ENCODE data around the gene THAP7. TPM values are rescaled to one million over a fixed set of nuclear protein-coding genes. Genes with fewer than 3 reads are reported as not detected.
A peak's percentile ranks its signal among the peaks of the same experiment; 100 is the strongest.

THAP7 gene
- total RNA-seq, 1 donor: 40.9 TPM

DNA sequence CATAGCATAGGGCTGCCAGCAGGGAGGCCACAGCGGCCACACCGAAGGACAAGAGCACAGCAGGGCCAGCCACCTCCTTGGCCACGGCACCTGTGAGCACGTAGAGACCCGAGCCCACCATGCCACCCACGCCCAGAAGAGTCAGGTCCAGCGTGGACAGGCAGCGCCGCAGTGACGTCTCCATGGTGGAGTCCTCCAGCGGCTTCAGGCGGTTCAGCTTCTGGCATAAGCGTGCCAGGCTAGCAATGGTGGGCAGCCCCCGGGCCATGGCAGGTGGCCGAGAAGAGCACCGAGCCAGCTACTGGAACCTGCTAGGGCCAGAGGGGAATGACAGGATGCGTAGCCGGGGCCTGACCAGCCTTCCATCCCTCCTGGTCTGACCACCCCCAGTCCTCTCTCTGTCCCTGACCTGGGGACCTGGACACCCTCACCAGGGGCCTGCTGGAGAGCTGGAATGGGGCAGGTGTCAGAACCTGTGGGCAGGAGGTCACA lies 29.7 kb upstream of the THAP7 start:
- DNase-seq (ENCODE audit: low read depth in 2 of 3, low spot score in 2 of 3): no peak

DNA sequence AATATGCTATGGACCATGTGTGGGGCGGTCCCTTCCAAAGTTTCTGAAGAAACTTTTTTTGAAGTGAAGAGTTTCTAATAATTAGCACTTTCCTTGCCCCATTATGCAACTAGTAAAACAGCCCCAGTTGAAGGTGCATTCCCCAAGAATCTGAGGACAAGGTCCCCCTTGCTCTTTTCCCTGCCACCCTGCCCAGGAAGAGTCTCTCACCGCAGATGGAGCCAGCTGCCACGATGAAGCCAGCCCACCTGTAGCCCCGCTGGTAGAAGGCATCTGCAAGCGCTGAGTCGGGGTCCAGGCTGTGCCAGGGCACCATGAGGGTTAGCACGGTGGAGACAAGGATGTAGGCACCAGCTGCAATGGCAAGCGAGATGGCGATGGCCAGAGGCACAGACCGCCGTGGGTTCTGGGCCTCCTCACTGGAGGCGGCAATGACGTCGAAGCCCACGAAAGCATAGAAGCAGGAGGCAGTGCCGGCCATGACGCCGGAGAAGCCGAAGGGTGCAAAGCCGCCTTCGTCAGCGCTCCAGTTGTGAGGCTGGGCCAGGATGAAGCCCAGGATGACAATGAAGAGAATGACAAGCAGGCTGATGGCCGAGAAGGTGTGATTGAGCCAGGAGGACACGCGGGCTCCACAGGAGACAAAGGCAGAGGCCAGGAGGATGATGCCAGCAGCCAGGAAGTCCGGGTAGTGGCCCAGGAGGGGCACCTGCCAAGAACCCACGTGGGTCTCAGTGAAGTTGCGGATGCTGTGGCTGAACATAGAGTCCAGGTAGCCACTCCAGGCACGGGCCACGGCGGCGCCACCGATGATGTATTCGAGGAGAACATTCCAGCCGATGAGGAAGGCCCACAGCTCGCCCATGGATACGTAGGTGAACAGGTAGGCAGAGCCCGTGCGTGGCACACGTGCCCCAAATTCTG lies 29.0 kb upstream of the THAP7 start:
- DNase-seq (ENCODE audit: low read depth in 2 of 3, low spot score in 2 of 3): no peak

DNA sequence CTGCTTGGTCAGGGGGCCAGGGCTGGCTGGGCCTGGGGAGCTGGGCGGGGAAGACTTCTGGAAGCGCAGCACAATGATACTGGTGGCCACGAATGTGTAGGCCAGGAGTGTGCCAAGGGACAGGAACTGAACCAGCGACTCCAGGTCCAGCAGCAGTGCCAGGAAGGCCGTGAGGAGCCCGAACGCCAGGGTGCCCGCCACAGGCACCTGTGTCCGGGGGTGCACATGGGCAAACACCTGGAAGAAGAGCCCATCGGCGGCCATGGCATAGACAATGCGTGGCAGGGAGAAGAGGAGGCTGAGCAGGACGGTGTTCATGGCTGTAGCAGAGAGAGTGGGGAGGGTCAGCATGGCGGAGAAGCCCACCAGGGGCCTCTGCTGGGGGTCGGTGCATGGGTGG lies 28.1 kb upstream of the THAP7 start:
- no peak for DNase-seq (ENCODE audit: low read depth in 2 of 3, low spot score in 2 of 3)

DNA sequence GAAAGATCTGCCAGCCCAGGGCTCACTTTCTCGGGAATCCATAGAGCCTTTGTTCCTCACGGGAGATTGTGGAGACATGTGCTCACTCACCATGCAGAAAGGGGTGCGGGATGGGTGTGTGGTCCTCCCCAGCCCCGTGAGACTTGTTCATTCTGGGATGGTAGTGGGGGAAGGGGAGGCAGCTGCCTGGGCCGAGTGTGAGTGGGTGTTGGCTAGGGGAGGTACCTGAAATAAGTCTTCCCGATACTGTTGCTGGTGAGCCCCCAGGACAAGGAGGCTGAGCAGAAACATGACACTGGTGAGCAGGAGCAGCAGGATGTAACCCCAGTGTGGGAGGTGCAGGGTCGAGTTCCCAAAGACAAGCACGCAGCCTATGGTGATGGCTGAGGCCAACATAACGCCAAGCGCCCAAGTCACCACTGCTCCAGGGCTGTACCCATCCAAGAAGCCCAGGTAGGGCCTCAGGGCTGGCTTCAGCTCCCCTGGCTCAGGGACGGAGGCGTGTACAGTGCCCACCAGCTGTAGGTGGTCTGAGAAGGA lies 27.6 kb upstream of the THAP7 start:
- DNase-seq (ENCODE audit: low read depth in 2 of 3, low spot score in 2 of 3): no peak

- DNase-seq (ENCODE audit: low read depth in 2 of 3, low spot score in 2 of 3): no peak
Observed at GRCh38 chr22:21028277-21029251, 26.6 kb upstream of the THAP7 start.

DNA sequence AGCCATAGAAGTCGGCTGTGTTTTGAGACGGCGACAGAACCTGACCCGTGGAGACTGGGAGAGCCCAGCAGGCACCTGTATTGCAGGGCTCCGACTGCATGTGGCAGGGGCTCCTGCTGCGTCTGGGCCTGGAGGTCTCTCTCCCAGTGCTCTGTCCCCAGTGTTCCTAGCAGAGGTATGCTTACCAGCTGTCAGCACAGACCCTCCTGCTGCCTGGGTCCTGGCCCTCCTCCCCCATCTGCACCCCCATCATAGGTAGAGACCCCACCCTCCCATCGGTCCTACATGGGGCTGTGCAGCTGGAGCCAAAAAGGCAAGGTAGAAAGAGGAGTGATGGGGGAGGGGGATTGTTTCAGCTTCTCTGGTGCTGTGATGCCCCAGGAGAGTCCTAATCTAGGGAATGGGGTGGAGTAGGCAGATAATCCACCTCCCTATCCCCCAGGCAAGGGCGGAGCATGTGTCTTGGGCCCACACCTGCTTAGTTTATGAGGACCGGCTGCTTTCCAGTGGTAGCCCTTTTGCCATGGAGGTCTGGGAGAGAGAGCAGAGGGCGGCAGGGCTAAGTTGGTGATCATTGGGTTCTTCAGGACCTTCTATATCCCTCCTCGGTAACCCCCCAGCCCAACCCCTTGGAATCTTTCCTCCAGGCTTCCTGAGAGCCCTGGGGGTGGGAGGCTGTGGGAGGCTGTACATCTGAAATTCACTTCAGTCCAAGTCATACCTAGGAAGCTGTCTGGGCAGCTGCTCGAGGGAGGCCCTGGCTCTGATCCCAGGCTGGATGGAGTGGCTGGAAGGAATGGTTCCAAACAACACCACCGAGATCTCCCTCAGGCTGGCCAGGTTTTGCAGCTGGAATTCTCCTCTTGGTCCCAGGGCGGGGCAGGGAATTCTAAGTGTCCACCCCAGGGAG lies 25.1 kb upstream of the THAP7 start:
- no peak for DNase-seq (ENCODE audit: low read depth in 2 of 3, low spot score in 2 of 3)

DNA sequence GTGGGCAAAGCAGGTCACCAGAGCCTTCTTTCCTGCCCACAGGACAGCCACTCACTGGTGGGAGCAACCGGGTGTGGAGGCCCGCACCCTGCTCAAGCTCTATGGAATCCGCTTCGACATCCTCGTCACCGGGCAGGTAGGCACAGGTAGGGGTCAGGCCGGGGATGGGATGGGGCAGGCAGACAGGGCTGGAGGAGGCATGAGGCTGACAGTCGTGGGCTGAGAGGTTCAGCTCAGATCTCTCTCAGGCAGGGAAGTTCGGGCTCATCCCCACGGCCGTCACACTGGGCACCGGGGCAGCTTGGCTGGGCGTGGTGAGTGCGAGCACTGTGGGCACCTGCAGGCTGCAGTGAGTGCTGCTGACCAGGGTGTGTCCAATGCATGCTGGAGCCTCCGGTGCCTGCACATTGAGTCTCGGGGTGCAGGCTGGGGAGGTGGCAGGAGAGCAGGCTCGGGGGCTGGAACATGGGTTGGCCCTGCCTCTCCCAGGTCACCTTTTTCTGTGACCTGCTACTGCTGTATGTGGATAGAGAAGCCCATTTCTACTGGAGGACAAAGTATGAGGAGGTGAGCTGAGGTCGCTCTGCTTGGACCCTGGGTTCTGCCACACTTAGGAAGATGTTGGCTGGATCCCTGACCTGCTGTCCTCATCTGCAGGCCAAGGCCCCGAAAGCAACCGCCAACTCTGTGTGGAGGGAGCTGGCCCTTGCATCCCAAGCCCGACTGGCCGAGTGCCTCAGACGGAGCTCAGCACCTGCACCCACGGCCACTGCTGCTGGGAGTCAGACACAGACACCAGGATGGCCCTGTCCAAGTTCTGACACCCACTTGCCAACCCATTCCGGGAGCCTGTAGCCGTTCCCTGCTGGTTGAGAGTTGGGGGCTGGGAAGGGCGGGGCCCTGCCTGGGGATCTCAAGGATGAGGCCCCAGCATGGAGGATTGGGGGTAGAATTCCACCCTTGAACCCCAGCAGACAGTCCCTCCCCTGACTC lies 24.1 kb upstream of the THAP7 start:
- DNase-seq (ENCODE audit: low read depth in 2 of 3, low spot score in 2 of 3): no peak

DNA sequence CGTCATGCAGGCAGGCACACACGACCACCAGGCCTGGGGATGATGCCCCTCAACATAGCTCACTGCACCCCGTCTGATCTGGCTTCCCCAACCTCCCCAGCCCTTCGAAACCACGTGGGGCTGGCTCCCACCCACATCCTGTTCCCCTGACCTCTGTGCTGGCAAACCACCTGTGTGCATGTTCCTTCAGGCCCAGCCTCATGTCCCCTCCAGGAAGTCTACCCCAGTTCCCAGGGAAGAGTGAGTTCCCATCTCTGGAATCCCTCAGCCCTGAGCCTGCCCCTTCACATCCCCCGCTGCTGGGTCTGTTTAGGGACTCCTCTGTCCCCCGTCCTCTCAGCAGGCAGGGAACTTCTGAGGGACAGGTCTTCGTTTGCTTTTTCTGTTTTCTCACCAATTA lies 23.3 kb upstream of the THAP7 start:
- DNase-seq (ENCODE audit: low read depth in 2 of 3, low spot score in 2 of 3): no peak

- DNase-seq (ENCODE audit: low read depth in 2 of 3, low spot score in 2 of 3): no peak
Observed at GRCh38 chr22:21022955-21023614, 21.2 kb upstream of the THAP7 start.

DNA sequence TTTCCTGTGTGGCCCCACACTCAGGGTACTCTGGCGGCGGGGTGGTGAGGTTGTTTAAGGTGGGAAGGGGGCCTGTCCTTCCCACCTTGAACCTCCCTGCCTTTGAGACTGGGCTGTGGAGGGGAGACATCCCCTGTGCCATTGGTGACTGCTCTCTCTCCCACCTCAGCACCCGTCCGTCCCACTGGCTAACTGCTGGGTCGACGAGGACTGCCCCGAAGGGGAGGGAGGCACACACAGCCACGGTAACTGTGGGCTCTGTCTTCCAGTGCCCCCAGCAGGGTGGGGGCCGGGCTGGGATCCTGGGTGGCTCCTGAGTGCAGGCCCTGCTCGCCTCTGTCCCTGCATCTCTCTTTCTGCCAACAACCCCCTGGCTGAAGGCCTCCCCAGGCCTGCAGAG lies 20.6 kb upstream of the THAP7 start:
- no peak for DNase-seq (ENCODE audit: low read depth in 2 of 3, low spot score in 2 of 3)

GRCh38 chr22:21020802-21021429 lies 19.0 kb upstream of the THAP7 start:
- DNase-seq (ENCODE audit: low read depth in 2 of 3, low spot score in 2 of 3): peak in 1 of 3 donors; percentile 59

- no peak for DNase-seq (ENCODE audit: low read depth in 2 of 3, low spot score in 2 of 3)
Observed at GRCh38 chr22:21018314-21018713, 16.4 kb upstream of the THAP7 start.

DNA sequence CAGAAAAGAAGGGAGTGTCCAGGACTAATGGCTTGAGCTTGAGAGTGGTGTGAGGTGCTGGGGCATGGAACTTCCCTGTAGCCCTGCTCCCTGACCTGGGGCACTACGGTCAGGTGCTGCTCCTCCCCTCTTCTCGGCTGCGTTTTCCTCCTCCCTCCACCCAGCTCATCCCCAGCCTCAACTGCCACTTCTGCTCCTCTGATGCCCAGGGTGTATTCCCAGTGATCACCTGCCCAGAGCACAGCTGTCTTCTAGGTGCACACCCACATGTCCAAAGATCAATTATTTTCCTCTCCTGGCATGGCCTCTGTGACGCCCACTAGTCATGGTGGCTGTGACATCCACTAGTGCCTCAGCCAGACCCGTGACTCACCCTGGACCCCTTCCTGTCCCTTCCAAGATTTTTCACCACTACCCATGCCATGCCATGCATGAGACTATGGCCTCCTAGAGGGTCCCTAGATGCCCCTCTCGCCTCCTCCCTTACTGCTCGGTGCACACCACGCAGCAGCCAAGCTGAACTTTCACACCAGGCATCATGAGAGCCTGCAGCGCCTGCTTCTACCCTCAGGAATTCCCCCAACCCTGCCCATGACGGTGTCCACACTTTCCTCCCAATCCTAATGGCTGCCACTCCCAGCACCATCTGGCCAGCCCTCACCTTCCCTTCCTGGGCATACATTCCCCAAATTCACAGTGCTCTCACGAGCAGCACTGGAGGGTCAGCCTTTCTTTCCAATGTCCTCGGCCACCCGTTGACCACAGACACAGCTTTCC lies 14.9 kb upstream of the THAP7 start:
- no peak for DNase-seq (ENCODE audit: low read depth in 2 of 3, low spot score in 2 of 3)

GRCh38 chr22:21015466-21016006 lies 13.6 kb upstream of the THAP7 start:
- DNase-seq (ENCODE audit: low read depth in 2 of 3, low spot score in 2 of 3): no peak

DNA sequence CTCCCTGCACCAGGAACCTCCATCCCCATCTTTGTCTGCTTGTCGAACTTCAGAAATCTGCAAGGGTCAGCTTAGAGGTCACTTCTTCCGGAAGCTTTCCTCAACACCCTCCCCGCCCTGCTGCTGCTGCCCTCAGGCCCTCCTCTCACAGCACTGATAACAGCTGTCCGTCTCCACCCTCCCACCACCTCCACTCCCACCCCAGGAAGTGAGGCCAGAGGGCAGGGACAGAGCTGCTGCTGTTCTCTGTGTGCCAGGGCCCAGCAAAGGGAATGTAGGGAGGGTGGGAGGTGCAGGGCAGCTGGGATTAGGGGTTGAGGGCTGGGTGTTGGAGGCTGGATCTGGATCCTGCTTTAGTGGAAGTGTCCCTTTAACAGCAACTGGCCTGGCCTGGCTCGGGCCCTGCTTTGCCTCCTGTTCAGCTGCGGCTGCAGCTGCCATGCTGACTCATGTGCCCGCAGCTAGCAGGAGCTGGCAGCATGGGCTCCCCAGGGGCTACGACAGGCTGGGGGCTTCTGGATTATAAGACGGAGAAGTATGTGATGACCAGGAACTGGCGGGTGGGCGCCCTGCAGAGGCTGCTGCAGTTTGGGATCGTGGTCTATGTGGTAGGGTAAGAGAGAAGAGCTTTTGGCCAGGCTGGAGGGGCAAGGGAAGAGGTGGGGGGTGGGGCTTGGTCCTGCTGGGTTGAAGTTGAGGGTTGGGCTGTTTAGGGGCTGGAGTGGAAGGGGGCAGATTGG lies 13.0 kb upstream of the THAP7 start, which contains the start of gene P2RX6:
TSS of gene P2RX6 (plus strand) at position 440 of the 740 bp plus-strand sequence. CDS start at position 450, 10 bp downstream.
- peak in 1 of 3 donors; percentile 22 for DNase-seq (ENCODE audit: low read depth in 2 of 3, low spot score in 2 of 3)

DNA sequence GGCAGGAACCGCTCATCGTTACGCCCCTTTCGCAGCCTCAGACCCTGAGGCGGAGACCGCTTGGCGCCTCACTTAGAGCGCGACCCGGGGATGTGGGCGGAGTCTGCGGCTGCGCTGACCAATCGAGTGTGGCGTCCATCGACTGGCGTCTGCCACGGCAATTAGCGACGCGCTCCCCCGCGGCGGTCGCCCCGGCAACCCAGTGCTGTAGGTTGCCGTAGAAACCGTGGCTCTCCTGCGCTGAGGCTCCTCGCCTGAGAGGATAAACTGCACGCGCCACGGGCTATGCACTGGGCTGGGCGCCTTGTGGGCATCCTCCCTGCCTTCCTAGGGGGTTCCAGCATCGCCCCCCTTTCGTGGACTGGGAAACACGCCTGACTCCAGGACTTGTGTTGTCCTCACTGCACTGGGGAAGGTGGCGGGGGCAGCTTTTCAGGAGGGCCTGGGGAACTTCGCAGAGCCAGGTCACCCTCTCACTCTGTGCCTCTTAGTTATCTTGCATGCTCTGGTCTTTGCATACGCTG lies 12.3 kb upstream of the THAP7 start:
- DNase-seq (ENCODE audit: low read depth in 2 of 3, low spot score in 2 of 3): peak; percentile 64 to 92 (median 90)

Measured in hematopoietic multipotent progenitor cell (in vitro differentiated cells).